Liver (tissue), 3 donors: Measurements from ENCODE around the gene WWOX.

Experiments
- CTCF ChIP-seq: fragments of 150-350 bp; IDR thresholded peaks from 2 replicates; pipeline ENCODE4 v1.5.1; 2017; ENCODE audit warnings: improper control_type of control experiment, low read depth, low read length; ENCODE audit not compliant: missing input control
- EGR1 ChIP-seq, 2 donors: IDR thresholded peaks; 2 replicates each; pipeline ENCODE4 v1.6.1; 2016 to 2018; ENCODE audit warnings: antibody characterized with exemption in 2 of 2, low read depth in 2 of 2
- JUND ChIP-seq, 2 donors: IDR thresholded peaks; 2 replicates each; pipeline ENCODE4 v1.6.1; 2016; ENCODE audit warnings: antibody characterized with exemption in 2 of 2
- MAX ChIP-seq: IDR thresholded peaks from 2 replicates; pipeline ENCODE4 v1.6.1; 2016; ENCODE audit warnings: antibody characterized with exemption
- REST ChIP-seq: IDR thresholded peaks from 2 replicates; pipeline ENCODE4 v1.6.1; 2016; ENCODE audit warnings: antibody characterized with exemption, mild to moderate bottlenecking
- RXRA ChIP-seq, 2 donors: IDR thresholded peaks; 2 replicates each; pipeline ENCODE4 v1.6.1; 2017 to 2018; ENCODE audit warnings: antibody characterized with exemption in 2 of 2, mild to moderate bottlenecking in 1 of 2
- SP1 ChIP-seq: IDR thresholded peaks from 2 replicates; pipeline ENCODE4 v1.6.1; 2018; ENCODE audit warnings: antibody characterized with exemption, mild to moderate bottlenecking
- donor health status: healthy.
- donor health status: healthy.

GRCh38 chr16:78376452-78376851 lies 277.0 kb downstream of the WWOX start:
- TF ChIP-seq CTCF (no peak), MAX (no peak), REST (no peak), JUND (IDR thresholded peaks at IDR 0.05) (no peak), SP1 (no peak), RXRA (IDR thresholded peaks at IDR 0.05) (no peak), EGR1 (IDR thresholded peaks at IDR 0.05; ENCODE audit: low read depth in 2 of 2) (no peak)
